ENCODE measurements around the gene NAPEPLD.
"Not testable (repeated sequence)": the region's sequence is repeated elsewhere in the genome, so short reads cannot be mapped to it uniquely, and the experiment has no call there.

NAPEPLD gene

DNA sequence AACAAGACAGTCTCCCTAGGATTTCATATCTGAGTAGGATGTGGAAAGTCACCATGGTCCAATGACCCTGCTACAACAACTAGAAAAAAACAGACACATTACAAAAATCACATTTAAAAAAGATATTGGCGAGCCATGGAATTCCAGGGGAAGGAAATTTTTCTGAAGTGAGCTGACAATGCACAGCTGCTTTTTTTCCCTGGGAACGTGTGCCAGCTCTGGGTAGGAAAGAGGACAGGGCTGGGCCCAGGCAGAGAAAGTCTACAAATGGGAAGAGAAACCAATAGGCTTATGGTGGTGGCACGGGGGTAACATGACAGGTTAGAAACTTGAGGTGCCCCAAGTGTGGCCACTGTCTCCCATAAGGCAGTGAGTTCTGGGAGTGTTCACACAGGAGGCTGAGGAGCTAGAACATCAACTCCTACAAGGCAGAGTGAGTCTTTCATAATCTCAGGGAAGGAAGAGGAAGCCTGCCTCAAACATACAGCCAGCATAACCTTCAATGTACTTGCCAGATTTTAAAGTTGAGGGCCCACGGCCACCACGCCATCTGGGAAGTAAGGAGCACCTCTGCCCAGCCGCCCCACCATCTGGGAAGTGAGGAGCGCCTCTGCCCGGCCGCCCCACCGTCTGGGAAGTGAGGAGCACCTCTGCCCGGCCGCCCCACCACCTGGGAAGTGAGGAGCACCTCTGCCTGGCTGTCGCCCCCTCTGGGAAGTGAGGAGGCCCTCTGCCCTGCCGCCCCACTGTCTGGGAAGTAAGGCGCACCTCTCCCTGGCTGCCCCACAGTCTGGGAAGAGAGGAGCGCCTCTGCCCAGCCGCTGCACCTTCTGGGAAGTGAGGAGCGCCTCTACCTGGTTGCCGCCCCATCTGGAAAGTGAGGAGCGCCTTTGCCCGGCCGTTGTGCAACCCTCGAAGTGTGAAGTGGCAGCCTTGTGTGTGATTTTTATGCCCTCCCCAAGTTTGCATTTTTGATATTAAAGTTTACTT is 80.2 kb downstream of the NAPEPLD start:
- no peak for DNase-seq (ENCODE audit: low spot score)

DNA sequence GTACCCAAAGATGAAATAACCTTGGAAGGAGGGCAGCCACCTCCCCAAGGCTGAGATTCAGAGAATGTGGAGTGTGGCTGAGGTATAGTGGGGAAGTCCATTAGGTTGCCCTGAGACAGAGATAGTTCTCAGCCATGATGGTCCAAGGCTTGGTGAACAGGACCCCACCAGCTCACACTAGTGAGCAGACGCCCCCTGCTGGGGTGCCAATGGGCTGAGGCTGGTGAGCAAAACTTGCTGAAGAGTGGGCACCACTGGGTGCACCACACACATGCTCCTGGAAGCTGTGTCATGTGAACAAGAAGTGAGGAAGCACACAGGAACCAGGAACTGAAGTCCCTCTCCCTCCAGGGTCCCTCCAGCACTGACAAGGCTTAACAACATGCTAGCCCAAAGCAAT is 83.2 kb downstream of the NAPEPLD start:
- peak; percentile 33 for DNase-seq (ENCODE audit: low spot score)

DNA sequence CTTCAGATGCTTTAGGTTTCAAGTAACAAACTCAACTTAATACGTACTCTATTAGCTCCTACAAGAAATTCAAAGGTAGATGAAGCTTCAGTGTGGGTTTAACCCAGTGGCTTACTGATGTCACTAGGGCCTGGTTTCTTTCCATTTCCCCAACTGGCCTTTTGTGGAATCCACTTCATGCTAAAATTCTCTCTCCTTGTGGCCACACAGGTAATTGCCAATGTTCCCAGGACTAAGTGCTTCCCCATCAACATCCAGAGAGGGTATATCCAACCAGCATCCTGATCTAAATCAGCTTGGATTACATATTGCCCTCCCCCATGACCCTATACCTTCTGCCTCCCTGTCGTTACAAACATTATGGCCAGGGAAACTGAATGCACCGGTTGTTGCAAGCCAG is 85.0 kb downstream of the NAPEPLD start:
- DNase-seq (ENCODE audit: low spot score) = no peak

DNA sequence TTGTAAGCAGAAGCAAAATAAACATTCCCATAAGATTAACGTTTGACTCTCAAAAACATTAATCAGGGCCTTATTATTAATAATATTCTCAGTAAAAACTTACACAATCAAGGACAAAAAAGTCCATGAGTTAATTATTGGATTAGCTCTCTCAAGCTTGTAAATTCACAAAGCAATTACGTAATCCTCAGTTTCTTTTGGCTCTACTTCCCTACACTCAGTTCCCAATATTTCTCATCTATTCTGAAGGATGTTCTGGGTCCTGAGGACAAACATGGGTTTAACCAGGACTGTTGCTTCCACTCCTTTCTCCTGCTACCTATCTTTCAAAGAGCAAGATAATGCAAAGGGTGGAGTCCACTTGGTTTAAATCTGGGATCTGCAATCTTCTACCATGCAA is 89.4 kb downstream of the NAPEPLD start:
- DNase-seq (ENCODE audit: low spot score) = no peak

DNA sequence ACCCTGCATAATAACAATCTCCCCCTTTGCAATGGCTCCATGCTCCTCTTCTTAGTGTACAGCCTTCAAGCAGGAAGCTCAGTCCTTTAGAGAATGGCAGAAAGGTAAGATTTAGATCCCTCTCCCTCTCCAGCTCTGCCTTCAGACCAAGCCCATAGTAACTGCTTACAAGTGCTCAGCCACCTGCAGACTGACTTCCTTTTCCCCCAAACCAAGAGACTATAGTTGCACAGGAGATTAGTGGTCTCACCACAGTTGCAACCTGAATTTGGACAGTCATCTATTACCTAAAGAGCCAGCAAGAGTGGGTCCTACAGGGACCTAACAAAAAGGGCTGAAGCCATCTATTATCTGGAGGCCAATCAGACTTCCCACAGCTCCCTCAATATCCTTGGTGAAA is 90.8 kb downstream of the NAPEPLD start:
- no peak for DNase-seq (ENCODE audit: low spot score)

DNA sequence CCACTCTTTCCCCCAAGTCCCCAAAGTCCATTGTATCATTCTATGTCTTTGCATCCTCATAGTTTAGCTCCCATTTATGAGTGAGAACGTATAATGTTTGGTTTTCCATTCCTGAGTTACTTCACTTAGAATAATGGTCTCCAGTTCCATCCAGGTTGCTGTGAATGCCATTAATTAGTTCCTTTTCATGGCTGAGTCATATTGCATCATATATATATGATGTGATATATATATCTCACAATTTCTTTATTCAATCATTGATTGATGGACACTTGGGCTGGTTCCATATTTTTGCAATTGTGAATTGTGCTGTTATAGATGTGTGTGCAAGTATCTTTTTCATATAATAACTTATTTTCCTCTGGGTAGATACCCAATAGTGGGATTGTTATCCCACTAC is 92.9 kb downstream of the NAPEPLD start:
- not testable (repeated sequence) for DNase-seq (ENCODE audit: low spot score)

DNA sequence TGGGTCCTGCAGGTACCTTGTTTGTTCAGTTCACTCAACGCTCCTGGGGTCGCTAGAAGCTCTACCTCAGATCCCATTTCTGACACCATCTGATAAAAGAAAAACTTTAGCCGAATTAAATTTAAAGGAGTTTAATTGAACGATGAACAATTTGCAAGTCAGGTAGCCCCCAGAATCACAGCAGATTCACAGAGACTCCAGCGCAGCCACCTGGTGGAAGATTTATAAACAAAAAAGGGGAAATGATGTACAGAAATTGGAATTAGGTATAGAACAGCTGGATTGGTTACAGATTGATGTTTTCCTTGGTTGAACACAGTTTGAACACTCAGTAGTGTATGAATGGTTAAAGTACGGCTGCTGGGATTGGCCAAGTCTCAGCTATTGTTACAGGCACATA is 97.4 kb downstream of the NAPEPLD start:
- DNase-seq (ENCODE audit: low spot score) = no peak

Measured in SK-N-DZ (cell line).